AG10803 (cell line): ENCODE data around the gene NCKAP5.

Experiments
- DNase-seq: peaks from one replicate; pipeline ENCODE4 v3.0.0; 2010; ENCODE audit warnings: low read depth
- H3K4me3 ChIP-seq: 2 replicates; pipeline ENCODE4 v1.5.1; 2011; ENCODE audit warnings: mild to moderate bottlenecking, low read length, control low read depth
- TF ChIP-seq, protein P1 (sequence below): conservative IDR thresholded peaks from 2 replicates; pipeline ENCODE4 v1.5.1; 2011; ENCODE audit warnings: mild to moderate bottlenecking, low read length, control low read depth, inconsistent platforms

Gene NCKAP5

GRCh38 chr2:132627536-132627935, 940.7 kb downstream of the NCKAP5 start:
- H3K4me3 ChIP-seq, result no peak overlapping the region
- no peak for DNase-seq
- TF ChIP-seq, protein P1, sequence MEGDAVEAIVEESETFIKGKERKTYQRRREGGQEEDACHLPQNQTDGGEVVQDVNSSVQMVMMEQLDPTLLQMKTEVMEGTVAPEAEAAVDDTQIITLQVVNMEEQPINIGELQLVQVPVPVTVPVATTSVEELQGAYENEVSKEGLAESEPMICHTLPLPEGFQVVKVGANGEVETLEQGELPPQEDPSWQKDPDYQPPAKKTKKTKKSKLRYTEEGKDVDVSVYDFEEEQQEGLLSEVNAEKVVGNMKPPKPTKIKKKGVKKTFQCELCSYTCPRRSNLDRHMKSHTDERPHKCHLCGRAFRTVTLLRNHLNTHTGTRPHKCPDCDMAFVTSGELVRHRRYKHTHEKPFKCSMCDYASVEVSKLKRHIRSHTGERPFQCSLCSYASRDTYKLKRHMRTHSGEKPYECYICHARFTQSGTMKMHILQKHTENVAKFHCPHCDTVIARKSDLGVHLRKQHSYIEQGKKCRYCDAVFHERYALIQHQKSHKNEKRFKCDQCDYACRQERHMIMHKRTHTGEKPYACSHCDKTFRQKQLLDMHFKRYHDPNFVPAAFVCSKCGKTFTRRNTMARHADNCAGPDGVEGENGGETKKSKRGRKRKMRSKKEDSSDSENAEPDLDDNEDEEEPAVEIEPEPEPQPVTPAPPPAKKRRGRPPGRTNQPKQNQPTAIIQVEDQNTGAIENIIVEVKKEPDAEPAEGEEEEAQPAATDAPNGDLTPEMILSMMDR, result no peak

- TF ChIP-seq, protein P1, result no peak
- no peak overlapping the region for H3K4me3 ChIP-seq
- DNase-seq, result peak; percentile 85
Measured at GRCh38 chr2:132623096-132623839, 945.0 kb downstream of the NCKAP5 start.
